K562 (cell line): ENCODE data around the gene NMUR1. TPM values are rescaled to one million over a fixed set of nuclear protein-coding genes. Genes with fewer than 3 reads are reported as not detected.

Experiments used
- ATAC-seq: fragments of 200-7000 bp; cut with Tn5 transposase; 3 replicates; pipeline ENCODE4 v1.9.1; 2020; ENCODE audit warnings: moderate library complexity
- BruUV-seq: library from RNA; stranded (reverse); fragments of 400-500 nt; replicated peaks from 2 replicates; lab custom pipeline; 2021; lab: Mats Ljungman, UMichigan
- CTCF ChIA-PET: fragments of 300-600 bp; formaldehyde crosslinking; extraction: SDS; loops from one replicate; lab custom pipeline; 2021; ENCODE audit warnings: low intra/inter-chr PET ratio; lab: Yijun Ruan, JAX
- POLR2A ChIA-PET: fragments of 300-600, 350-650 bp; sonication (Branson Sonifier 250); formaldehyde crosslinking; extraction: SDS; loops from one replicate; lab custom pipeline; 2021; ENCODE audit warnings: antibody characterized with exemption, inconsistent platforms; lab: Yijun Ruan, JAX
- DNase-seq, 4 experiments: peaks; one replicate each; pipeline versions ENCODE4 v3.0.0 to v3.0.0-alpha.2; 2011 to 2018; ENCODE audit warnings: low spot score in 3 of 4, mixed read lengths in 3 of 4; ENCODE audit errors: extremely low read depth in 1 of 4
- FAIRE-seq: peaks from 2 replicates; lab custom pipeline; 2011; peaks lifted over from hg19 to GRCh38; lab: Jason Lieb, UNC
- H2AFZ ChIP-seq: 2 replicates; pipeline ENCODE4 v1.6.0; 2011; ENCODE audit warnings: low read depth, low read length, control low read depth, inconsistent platforms
- H3K27ac ChIP-seq: fragments of 200-600 bp; 3 replicates; pipeline ENCODE4 v1.8.0; 2011; ENCODE audit warnings: low read depth, mild to moderate bottlenecking, control low read depth, inconsistent platforms, low read length, moderate library complexity, mixed read lengths; ENCODE audit errors: extremely low read depth
- H3K27me3 ChIP-seq, 2 experiments: fragments of 300-600 bp in 1 of 2; 2 replicates in 1 of 2; 3 replicates in 1 of 2; pipeline versions ENCODE4 v1.6.0 to v1.8.0; 2011; ENCODE audit warnings: inconsistent platforms in 2 of 2, low read length in 2 of 2, mild to moderate bottlenecking in 1 of 2, mixed read lengths in 1 of 2, moderate library complexity in 1 of 2; ENCODE audit not compliant: control insufficient read depth in 2 of 2, insufficient read depth in 2 of 2
- H3K36me3 ChIP-seq: fragments of 300-600 bp; 3 replicates; pipeline ENCODE4 v1.8.0; 2011; ENCODE audit warnings: mild to moderate bottlenecking, low read length, inconsistent platforms; ENCODE audit not compliant: control insufficient read depth, insufficient read depth
- H3K4me1 ChIP-seq, 2 experiments: fragments of 200-600 bp in 1 of 2; replicated peaks in 1 of 2; 2 replicates in 1 of 2; 3 replicates in 1 of 2; pipeline versions ENCODE4 v1.5.1 to v1.8.0; 2011; ENCODE audit warnings: inconsistent platforms in 2 of 2, low read length in 2 of 2, mild to moderate bottlenecking in 1 of 2, mixed read lengths in 1 of 2, moderate library complexity in 1 of 2; ENCODE audit not compliant: control insufficient read depth in 2 of 2, insufficient read depth in 2 of 2
- H3K4me2 ChIP-seq: 2 replicates; pipeline ENCODE4 v1.6.1; 2011; ENCODE audit warnings: low read length, control low read depth, inconsistent platforms, mixed read lengths; ENCODE audit not compliant: insufficient read depth
- H3K4me3 ChIP-seq: fragments of 200-600 bp; sonication (generic), shearing (Covaris generic); 2 replicates; pipeline ENCODE4 v1.5.1; 2016; ENCODE audit warnings: control low read depth, inconsistent platforms
- H3K79me2 ChIP-seq: fragments of 200-600 bp; 3 replicates; pipeline ENCODE4 v1.8.0; 2011; ENCODE audit warnings: low read length, inconsistent platforms; ENCODE audit not compliant: control insufficient read depth, insufficient read depth
- H3K9ac ChIP-seq, 2 experiments: 2 replicates each; pipeline versions ENCODE4 v1.6.0 to v1.6.1; 2011; ENCODE audit warnings: low read depth in 2 of 2, low read length in 2 of 2, control low read depth in 1 of 2, inconsistent platforms in 1 of 2, mild to moderate bottlenecking in 1 of 2, mixed read lengths in 1 of 2; ENCODE audit not compliant: insufficient read depth in 1 of 2
- H3K9me1 ChIP-seq: one replicate; pipeline ENCODE4 v1.6.0; 2011; ENCODE audit warnings: inconsistent platforms, mild to moderate bottlenecking, low read length, moderate library complexity; ENCODE audit not compliant: control insufficient read depth, insufficient read depth
- H3K9me3 ChIP-seq: replicated peaks from 2 replicates; pipeline ENCODE4 v1.5.1; 2011; ENCODE audit warnings: low read depth, low read length, inconsistent platforms; ENCODE audit not compliant: control insufficient read depth, insufficient read depth
- H4K20me1 ChIP-seq: replicated peaks from 2 replicates; pipeline ENCODE4 v1.6.1; 2011; ENCODE audit warnings: low read length, inconsistent platforms, mixed read lengths; ENCODE audit not compliant: control insufficient read depth, insufficient read depth
- ARID2 ChIP-seq: fragments of 450-650 bp; IDR thresholded peaks from 2 replicates; pipeline ENCODE4 v1.6.1; 2017; ENCODE audit warnings: antibody characterized with exemption, mild to moderate bottlenecking
- E2F8 ChIP-seq: fragments of 450-650 bp; IDR thresholded peaks from 2 replicates; pipeline ENCODE4 v1.7.1; 2018; ENCODE audit warnings: mild to moderate bottlenecking, low read depth; ENCODE audit not compliant: partially characterized antibody
- EGR1 ChIP-seq: fragments of 450-650 bp; conservative IDR thresholded peaks from 2 replicates; pipeline ENCODE4 v1.6.1; 2017; ENCODE audit warnings: mild to moderate bottlenecking
- ETV6 ChIP-seq, 3 experiments: fragments of 150-350 bp in 1 of 3; sonication (generic) in 1 of 3; formaldehyde crosslinking in 1 of 3; IDR thresholded peaks; 2 replicates each; pipeline versions ENCODE4 v1.6.1 to v1.8.0; 2014 to 2022; ENCODE audit warnings: borderline replicate concordance in 2 of 3, low read depth in 2 of 3, antibody characterized with exemption in 1 of 3, low read length in 1 of 3, mild to moderate bottlenecking in 1 of 3, missing genetic modification reagents in 1 of 3
- GABPA ChIP-seq: fragments of 200-800 bp; sonication (Bioruptor generic); conservative IDR thresholded peaks from 2 replicates; pipeline ENCODE4 v1.6.1; 2016; ENCODE audit warnings: low read depth, missing genetic modification characterization, missing compliant biosample characterization
- HDAC1 ChIP-seq, 2 experiments: fragments of 450-650 bp; IDR thresholded peaks; 2 replicates each; pipeline ENCODE4 v1.6.1; 2016 to 2017; ENCODE audit warnings: inconsistent platforms in 1 of 2, mild to moderate bottlenecking in 1 of 2, moderate library complexity in 1 of 2
- HDAC8 ChIP-seq: fragments of 450-650 bp; IDR thresholded peaks from 2 replicates; pipeline ENCODE4 v1.6.1; 2016; ENCODE audit warnings: mild to moderate bottlenecking, missing genetic modification characterization, moderate library complexity, missing compliant biosample characterization
- JUN ChIP-seq, 2 experiments: sonication (generic) in 1 of 2; formaldehyde crosslinking in 1 of 2; IDR thresholded peaks; 2 replicates each; pipeline versions ENCODE4 v1.6.1 to v1.8.0; 2012 to 2022; ENCODE audit warnings: borderline replicate concordance in 2 of 2, mild to moderate bottlenecking in 2 of 2, improper control_type of control experiment in 1 of 2, low read depth in 1 of 2, low read length in 1 of 2, missing genetic modification reagents in 1 of 2
- MTA2 ChIP-seq: fragments of 450-650 bp; IDR thresholded peaks from 2 replicates; pipeline ENCODE4 v1.6.1; 2016; ENCODE audit warnings: low read depth
- POLR3G ChIP-seq: IDR thresholded peaks from 2 replicates; pipeline ENCODE4 v1.6.1; 2011; ENCODE audit not compliant: insufficient read length, insufficient replicate concordance; ENCODE audit errors: extremely low read depth
- SIN3A ChIP-seq, 2 experiments: fragments of 150-350 bp in 1 of 2; IDR thresholded peaks; 2 replicates each; pipeline ENCODE4 v1.6.1; 2011 to 2016; ENCODE audit warnings: borderline replicate concordance in 2 of 2, low read depth in 2 of 2, low read length in 2 of 2, mild to moderate bottlenecking in 2 of 2, moderate library complexity in 2 of 2; ENCODE audit not compliant: control insufficient read depth in 1 of 2
- SMAD3 ChIP-seq: fragments of 450-650 bp; formaldehyde crosslinking; conservative IDR thresholded peaks from 2 replicates; pipeline ENCODE4 v1.4.0; 2020; ENCODE audit warnings: mild to moderate bottlenecking
- ZNF232 ChIP-seq: sonication (generic); formaldehyde crosslinking; IDR thresholded peaks from 2 replicates; pipeline ENCODE4 v1.8.0; 2022; ENCODE audit warnings: mild to moderate bottlenecking, missing genetic modification reagents
- WGBS: fragments of 100-300 bp; shearing (Covaris generic); methylation state at CpG from one replicate; pipeline ENCODE4 v1.1.6; 2016; ENCODE audit warnings: low coverage, mixed read lengths; ENCODE audit not compliant: insufficient coverage; ENCODE audit errors: missing lambda C conversion rate; 5-methylcytosine and 5-hydroxymethylcytosine counted together
- in situ Hi-C: fragments of 300-500 bp; cut with MboI; formaldehyde crosslinking; loops from 4 replicates; pipeline ENCODE4 v1.15.0; 2018; ENCODE audit warnings: inconsistent platforms, mixed read lengths
- intact Hi-C: fragments of 100-400 bp; cut with micrococcal nuclease; formaldehyde crosslinking; loops from 2 replicates; pipeline ENCODE4 v1.14.2; 2022
- polyA plus RNA-seq, 8 experiments: library from polyadenylated mRNA; depleted of rRNA in 4 of 8; stranded (reverse) in 5 of 8; unstranded in 3 of 8; fragments of >200 nt; fragmentation: Nextera tagmentation in 2 of 8; fragmentation: Illumina TruSeq in 1 of 8; extraction: Ambion mirVana in 2 of 8; extraction: Trizol in 1 of 8; gene quantifications; 2 replicates each; pipeline versions ENCODE4 v1.2.1 to v1.2.3, GENCODE V29; 2011 to 2014; ENCODE audit warnings: inconsistent platforms in 1 of 8, missing spikeins in 1 of 8
- total RNA-seq, 7 experiments: library from RNA; depleted of rRNA in 6 of 7; stranded (reverse); fragments of >200 nt in 6 of 7; fragmentation: Illumina TruSeq in 2 of 7; extraction: Trizol in 2 of 7; gene quantifications; 2 replicates each; pipeline versions ENCODE4 v1.2.1 to v1.2.3, GENCODE V29; 2011 to 2021; ENCODE audit warnings: low replicate concordance in 1 of 7
- TF ChIP-seq, protein P1 (sequence below): fragments of 250-450 bp; sonication (Bioruptor Pico); IDR thresholded peaks from 2 replicates; pipeline ENCODE4 v1.5.0; 2020; ENCODE audit warnings: mild to moderate bottlenecking
- TF ChIP-seq, protein P2 (sequence below): fragments of 250-450 bp; sonication (Bioruptor Pico); IDR thresholded peaks from 2 replicates; pipeline ENCODE4 v1.8.0; 2022; ENCODE audit warnings: moderate library complexity, mild to moderate bottlenecking, inconsistent platforms

Gene NMUR1
- total and polyA plus RNA-seq, 9 of the 15 experiments (the other 6 are each of a cell fraction or from before 2014, with no cell fraction given) = 0.01 to 0.27 (median 0.15) TPM

DNA sequence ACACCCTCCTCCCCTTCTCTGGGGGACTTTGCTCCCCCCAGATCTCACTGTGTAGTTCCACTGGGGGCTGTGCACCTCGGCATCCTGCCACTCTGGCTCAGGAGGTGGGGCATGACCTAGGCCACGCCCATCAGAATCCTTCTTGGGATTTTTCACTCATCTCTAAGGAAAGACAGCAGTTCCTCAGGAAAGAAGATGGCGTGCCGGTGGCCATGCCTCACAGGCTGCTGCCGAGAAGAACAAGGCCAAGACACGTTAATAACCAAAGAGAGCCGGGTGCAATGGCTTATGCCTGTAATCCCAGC, 3.2 kb downstream of the NMUR1 start:
- H3K4me2 ChIP-seq = no peak overlapping the region
- intact Hi-C loops (no loop called here), in situ Hi-C loops (no loop called here)
- H3K27me3 ChIP-seq = peaks cover 0 to 1% of the 10 kb centered on the region in 2 experiments; a peak in 2 of 5 replicates
- DNase-seq (no peak), FAIRE-seq (no peak), ATAC-seq (no peak)
- no peaks in the 10 kb centered on the region for H3K9me1 ChIP-seq
- H3K79me2 ChIP-seq = no peaks in the 10 kb centered on the region
- H3K9me3 ChIP-seq = no peaks in the 10 kb centered on the region
- POLR2A ChIA-PET = interaction anchor here (0.6 to 0.7 kb wide), 2 partner anchors 41 to 62 kb away, joined by 4 read pairs; partner anchors contain the start of gene NCL
- H4K20me1 ChIP-seq = no peaks in the 10 kb centered on the region
- CTCF ChIA-PET = no interaction called here
- no peak overlapping the region for H2AFZ ChIP-seq
- peak overlapping the region in 1 of 2 experiments; percentile 9; a peak in 1 of 4 replicates for H3K9ac ChIP-seq
- peaks cover 5 to 32% of the 10 kb centered on the region in 2 experiments; a peak in 4 of 5 replicates for H3K4me1 ChIP-seq
- H3K4me3 ChIP-seq = no peak overlapping the region
- WGBS = 11% methylated on average over 7 of the region's 7 CpGs
- H3K36me3 ChIP-seq = no peaks in the 10 kb centered on the region
- no TSS peak for BruUV-seq
- no peak overlapping the region for H3K27ac ChIP-seq
- TF ChIP-seq POLR3G (no peak), ARID2 (no peak), EGR1 (no peak), MTA2 (no peak), JUN (IDR thresholded peaks at IDR 0.05; ENCODE audit: borderline replicate concordance, low read depth, low read length) (no peak), JUN (CRISPR knock-in tag; IDR thresholded peaks at IDR 0.05; ENCODE audit: borderline replicate concordance) (no peak), SMAD3 (CRISPR knock-in tag) (no peak), HDAC8 (tag) (no peak), ZNF232 (CRISPR knock-in tag) (no peak), SIN3A (IDR thresholded peaks at IDR 0.05; ENCODE audit: borderline replicate concordance in 2 of 2, control insufficient read depth in 1 of 2, low read depth in 2 of 2, low read length in 2 of 2) (no peak), HDAC1 (IDR thresholded peaks at IDR 0.05) (no peak), ETV6 (IDR thresholded peaks at IDR 0.05; ENCODE audit: borderline replicate concordance in 1 of 2, low read depth in 2 of 2, low read length in 1 of 2) (no peak), ETV6 (CRISPR knock-in tag; IDR thresholded peaks at IDR 0.05; ENCODE audit: borderline replicate concordance) (no peak), GABPA (tag) (no peak), E2F8 (no peak)
- TF ChIP-seq, protein P1, sequence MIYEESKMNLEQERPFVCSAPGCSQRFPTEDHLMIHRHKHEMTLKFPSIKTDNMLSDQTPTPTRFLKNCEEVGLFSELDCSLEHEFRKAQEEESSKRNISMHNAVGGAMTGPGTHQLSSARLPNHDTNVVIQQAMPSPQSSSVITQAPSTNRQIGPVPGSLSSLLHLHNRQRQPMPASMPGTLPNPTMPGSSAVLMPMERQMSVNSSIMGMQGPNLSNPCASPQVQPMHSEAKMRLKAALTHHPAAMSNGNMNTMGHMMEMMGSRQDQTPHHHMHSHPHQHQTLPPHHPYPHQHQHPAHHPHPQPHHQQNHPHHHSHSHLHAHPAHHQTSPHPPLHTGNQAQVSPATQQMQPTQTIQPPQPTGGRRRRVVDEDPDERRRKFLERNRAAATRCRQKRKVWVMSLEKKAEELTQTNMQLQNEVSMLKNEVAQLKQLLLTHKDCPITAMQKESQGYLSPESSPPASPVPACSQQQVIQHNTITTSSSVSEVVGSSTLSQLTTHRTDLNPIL (CRISPR knock-in tag) = no peak
- TF ChIP-seq, protein P2, sequence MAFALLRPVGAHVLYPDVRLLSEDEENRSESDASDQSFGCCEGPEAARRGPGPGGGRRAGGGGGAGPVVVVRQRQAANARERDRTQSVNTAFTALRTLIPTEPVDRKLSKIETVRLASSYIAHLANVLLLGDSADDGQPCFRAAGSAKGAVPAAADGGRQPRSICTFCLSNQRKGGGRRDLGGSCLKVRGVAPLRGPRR (CRISPR knock-in tag) = no peak
